ENCODE data around the gene PEPD. TPM values are rescaled to one million over a fixed set of nuclear protein-coding genes. Genes with fewer than 3 reads are reported as not detected.

PEPD gene
- total and polyA plus RNA-seq, 5 experiments from 2014 or later: 31.6 to 139 (median 117) TPM

- no peak overlapping the region for H3K27ac Mint-ChIP-seq
- DNase-seq: no peak
- POLR2A ChIA-PET: no interaction called here
- H3K27me3 Mint-ChIP-seq: no peaks in the 10 kb centered on the region
- no peak for ATAC-seq
- peaks cover 2 to 11% (median 7%) of the 10 kb centered on the region in 4 donors for H3K4me1 Mint-ChIP-seq
- no peaks in the 10 kb centered on the region for H3K9me3 Mint-ChIP-seq
- no peaks in the 10 kb centered on the region for H3K36me3 Mint-ChIP-seq
- no peak overlapping the region for H3K4me3 Mint-ChIP-seq
These were observed 101.8 kb downstream of the PEPD start for GRCh38 chr19:33419788-33420130.

GRCh38 chr19:33418871-33419787, 102.5 kb downstream of the PEPD start:
- ATAC-seq (no peak), DNase-seq (peak in 1 of 10 donors; percentile 51)
- no peaks in the 10 kb centered on the region for H3K36me3 Mint-ChIP-seq
- H3K4me3 Mint-ChIP-seq: no peak overlapping the region
- POLR2A ChIA-PET: no interaction called here
- no peaks in the 10 kb centered on the region for H3K27me3 Mint-ChIP-seq
- no peaks in the 10 kb centered on the region for H3K9me3 Mint-ChIP-seq
- peaks cover 2 to 11% (median 7%) of the 10 kb centered on the region in 4 donors for H3K4me1 Mint-ChIP-seq
- H3K27ac Mint-ChIP-seq: no peak overlapping the region

GRCh38 chr19:33418461-33418860, 103.1 kb downstream of the PEPD start:
- POLR2A ChIA-PET: no interaction called here
- H3K9me3 Mint-ChIP-seq: no peaks in the 10 kb centered on the region
- DNase-seq: peak in 1 of 10 donors; percentile 45

GRCh38 chr19:33417751-33418150, 103.8 kb downstream of the PEPD start:
- Mint-ChIP-seq H3K27ac (no peak overlapping the region), H3K27me3 (no peaks in the 10 kb centered on the region), H3K4me3 (no peak overlapping the region), H3K9me3 (no peaks in the 10 kb centered on the region), H3K36me3 (no peaks in the 10 kb centered on the region), H3K4me1 (peaks cover 2 to 11% (median 7%) of the 10 kb centered on the region in 4 donors)
- ATAC-seq (no peak), DNase-seq (no peak)
- POLR2A ChIA-PET: no interaction called here

More at GRCh38 chr19:33418461-33418860, 103.1 kb downstream of the PEPD start:
- Mint-ChIP-seq H3K4me3 (no peak overlapping the region), H3K36me3 (no peaks in the 10 kb centered on the region), H3K27ac (no peak overlapping the region), H3K27me3 (no peaks in the 10 kb centered on the region), H3K4me1 (peaks cover 2 to 11% (median 7%) of the 10 kb centered on the region in 4 donors)
- ATAC-seq: no peak

GRCh38 chr19:33416307-33417215, 105.0 kb downstream of the PEPD start:
- POLR2A ChIA-PET: no interaction called here
- DNase-seq (peak; percentile 40 to 84 (median 56)), ATAC-seq (peak; percentile 84 to 92)
- H3K4me3 Mint-ChIP-seq: peak overlapping the region; percentile 58 to 83 (median 68)
- peaks cover 2 to 11% (median 7%) of the 10 kb centered on the region in 4 donors for H3K4me1 Mint-ChIP-seq
- no peaks in the 10 kb centered on the region for H3K27me3 Mint-ChIP-seq
- no peaks in the 10 kb centered on the region for H3K9me3 Mint-ChIP-seq
- peak overlapping the region in 5 of 10 donors; percentile 22 to 84 (median 39) for H3K27ac Mint-ChIP-seq
- no peaks in the 10 kb centered on the region for H3K36me3 Mint-ChIP-seq

- ATAC-seq (no peak), DNase-seq (no peak)
- Mint-ChIP-seq H3K36me3 (peaks cover 0 to 4% (median 2%) of the 10 kb centered on the region in 3 donors), H3K4me1 (peaks cover 2 to 11% (median 7%) of the 10 kb centered on the region in 4 donors), H3K27me3 (no peaks in the 10 kb centered on the region), H3K27ac (peak overlapping the region in 1 of 10 donors; percentile 31), H3K9me3 (no peaks in the 10 kb centered on the region), H3K4me3 (no peak overlapping the region)
- POLR2A ChIA-PET: no interaction called here
These were observed 106.7 kb downstream of the PEPD start for GRCh38 chr19:33414667-33415605.

- H3K27me3 Mint-ChIP-seq: no peaks in the 10 kb centered on the region
- POLR2A ChIA-PET: no interaction called here
- H3K4me3 Mint-ChIP-seq: no peak overlapping the region
- no peak for DNase-seq
- H3K4me1 Mint-ChIP-seq: peaks cover 2 to 11% (median 7%) of the 10 kb centered on the region in 4 donors
- ATAC-seq: no peak
- no peak overlapping the region for H3K27ac Mint-ChIP-seq
- H3K9me3 Mint-ChIP-seq: no peaks in the 10 kb centered on the region
- H3K36me3 Mint-ChIP-seq: peaks cover 0 to 4% (median 2%) of the 10 kb centered on the region in 3 donors
These were observed 107.5 kb downstream of the PEPD start for GRCh38 chr19:33413868-33414666.

- no peak overlapping the region for H3K4me3 Mint-ChIP-seq
- no peaks in the 10 kb centered on the region for H3K27me3 Mint-ChIP-seq
- POLR2A ChIA-PET: no interaction called here
- DNase-seq: no peak
- no peak for ATAC-seq
- peaks cover 0 to 4% (median 2%) of the 10 kb centered on the region in 3 donors for H3K36me3 Mint-ChIP-seq
- H3K9me3 Mint-ChIP-seq: no peaks in the 10 kb centered on the region
- H3K4me1 Mint-ChIP-seq: peaks cover 2 to 11% (median 7%) of the 10 kb centered on the region in 4 donors
- H3K27ac Mint-ChIP-seq: no peak overlapping the region
These were observed 108.2 kb downstream of the PEPD start for GRCh38 chr19:33413426-33413725.

GRCh38 chr19:33412601-33413425, 108.8 kb downstream of the PEPD start:
- H3K27ac Mint-ChIP-seq: no peak overlapping the region
- no peak for ATAC-seq
- H3K27me3 Mint-ChIP-seq: no peaks in the 10 kb centered on the region
- peaks cover 0 to 4% (median 2%) of the 10 kb centered on the region in 3 donors for H3K36me3 Mint-ChIP-seq
- POLR2A ChIA-PET: no interaction called here
- H3K4me1 Mint-ChIP-seq: peaks cover 2 to 11% (median 7%) of the 10 kb centered on the region in 4 donors
- no peak overlapping the region for H3K4me3 Mint-ChIP-seq
- DNase-seq: no peak
- no peaks in the 10 kb centered on the region for H3K9me3 Mint-ChIP-seq

- DNase-seq (peak in 1 of 10 donors; percentile 22), ATAC-seq (no peak)
- H3K36me3 Mint-ChIP-seq: peaks cover 0 to 4% (median 2%) of the 10 kb centered on the region in 3 donors
These were observed 109.9 kb downstream of the PEPD start for GRCh38 chr19:33411621-33412180.

More at GRCh38 chr19:33411621-33412180, 109.9 kb downstream of the PEPD start:
- Mint-ChIP-seq H3K4me3 (no peak overlapping the region), H3K27ac (no peak overlapping the region), H3K9me3 (no peaks in the 10 kb centered on the region), H3K4me1 (peaks cover 2 to 9% (median 4%) of the 10 kb centered on the region in 4 donors), H3K27me3 (no peaks in the 10 kb centered on the region)
- POLR2A ChIA-PET: no interaction called here
